ENCODE results near the gene LY86. TPM values are rescaled to one million over a fixed set of nuclear protein-coding genes. Genes with fewer than 3 reads are reported as not detected.

LY86 gene
- total RNA-seq, 3 donors from 2014 or later (not counting 1 experiment from before 2014, with no cell fraction given) = 2.0 to 5.1 (median 2.2) TPM

- Mint-ChIP-seq H3K27ac (no peak overlapping the region), H3K4me1 (peaks cover 13 to 19% of the 10 kb centered on the region in 2 donors), H3K4me3 (no peak overlapping the region), H3K9me3 (no peaks in the 10 kb centered on the region), H3K27me3 (ENCODE audit: low read depth in 2 of 2) (peaks cover 56 to 94% of the 10 kb centered on the region in 2 donors), H3K36me3 (no peaks in the 10 kb centered on the region)
- WGBS (ENCODE audit: insufficient coverage) = 70% methylated on average over 11 of the region's 11 CpGs
- H3K4me1 ChIP-seq (ENCODE audit: control insufficient read depth, insufficient read depth, low read length) = peaks cover 17% of the 10 kb centered on the region
- H3K4me3 ChIP-seq (ENCODE audit: low read length) = no peak overlapping the region
- peaks cover 25% of the 10 kb centered on the region for H3K27me3 ChIP-seq (ENCODE audit: control insufficient read depth, insufficient read depth, low read length)
- no peaks in the 10 kb centered on the region for H3K9me3 ChIP-seq (ENCODE audit: control insufficient read depth, insufficient read depth, low read length)
- intact Hi-C loops (cut with micrococcal nuclease) = no loop called here
- ATAC-seq = no peak
- H3K27ac ChIP-seq (ENCODE audit: low read length) = no peak overlapping the region
- H3K36me3 ChIP-seq (ENCODE audit: control insufficient read depth, insufficient read depth, low read length) = no peaks in the 10 kb centered on the region
- TF ChIP-seq CTCF (IDR thresholded peaks at IDR 0.05) = no peak
- DNase-seq = peak in 1 of 2 donors; percentile 14
Observed at GRCh38 chr6:6543181-6543879, 45.2 kb upstream of the LY86 start.

GRCh38 chr6:6545616-6546317, 42.8 kb upstream of the LY86 start:
- Histone ChIP-seq H3K27ac (ENCODE audit: low read length) (no peak overlapping the region), H3K4me3 (ENCODE audit: low read length) (no peak overlapping the region), H3K4me1 (ENCODE audit: control insufficient read depth, insufficient read depth, low read length) (peaks cover 17% of the 10 kb centered on the region), H3K27me3 (ENCODE audit: control insufficient read depth, insufficient read depth, low read length) (peaks cover 25% of the 10 kb centered on the region), H3K36me3 (ENCODE audit: control insufficient read depth, insufficient read depth, low read length) (no peaks in the 10 kb centered on the region), H3K9me3 (ENCODE audit: control insufficient read depth, insufficient read depth, low read length) (no peaks in the 10 kb centered on the region)
- DNase-seq (no peak), ATAC-seq (no peak)
- TF ChIP-seq CTCF (IDR thresholded peaks at IDR 0.05) = no peak
- 43% methylated on average over 26 of the region's 27 CpGs for WGBS (ENCODE audit: insufficient coverage)
- peaks cover 47 to 82% of the 10 kb centered on the region in 2 donors for H3K27me3 Mint-ChIP-seq (ENCODE audit: low read depth in 2 of 2)
- no peak overlapping the region for H3K4me3 Mint-ChIP-seq
- no peaks in the 10 kb centered on the region for H3K36me3 Mint-ChIP-seq
- peaks cover 13 to 19% of the 10 kb centered on the region in 2 donors for H3K4me1 Mint-ChIP-seq
- intact Hi-C loops (cut with micrococcal nuclease) = loop anchor here (2.0 kb wide), 1 partner anchor 1075 kb away; no protein-coding TSS in a partner anchor
- H3K27ac Mint-ChIP-seq = no peak overlapping the region
- no peaks in the 10 kb centered on the region for H3K9me3 Mint-ChIP-seq

- H3K27ac ChIP-seq (ENCODE audit: low read length) = no peak overlapping the region
- Mint-ChIP-seq H3K4me1 (peaks cover 13 to 19% of the 10 kb centered on the region in 2 donors), H3K27ac (no peak overlapping the region), H3K27me3 (ENCODE audit: low read depth in 2 of 2) (peaks cover 41 to 76% of the 10 kb centered on the region in 2 donors), H3K36me3 (no peaks in the 10 kb centered on the region), H3K9me3 (no peaks in the 10 kb centered on the region), H3K4me3 (peak overlapping the region; percentile 70)
- intact Hi-C loops (cut with micrococcal nuclease) = loop anchor here (1.0 to 2.0 kb wide), 3 partner anchors 489 to 1403 kb away; no protein-coding TSS in a partner anchor
- no peaks in the 10 kb centered on the region for H3K9me3 ChIP-seq (ENCODE audit: control insufficient read depth, insufficient read depth, low read length)
- H3K27me3 ChIP-seq (ENCODE audit: control insufficient read depth, insufficient read depth, low read length) = peaks cover 25% of the 10 kb centered on the region
- no peaks in the 10 kb centered on the region for H3K36me3 ChIP-seq (ENCODE audit: control insufficient read depth, insufficient read depth, low read length)
- ATAC-seq = peak; percentile 48 to 62 (median 49)
- TF ChIP-seq CTCF (IDR thresholded peaks at IDR 0.05) = no peak
- 1% methylated on average over 64 of the region's 64 CpGs for WGBS (ENCODE audit: insufficient coverage)
- DNase-seq = peak; percentile 19 to 41
- H3K4me3 ChIP-seq (ENCODE audit: low read length) = peak overlapping the region; percentile 19
- peaks cover 17% of the 10 kb centered on the region for H3K4me1 ChIP-seq (ENCODE audit: control insufficient read depth, insufficient read depth, low read length)
Observed at GRCh38 chr6:6546318-6547109, 42.0 kb upstream of the LY86 start.

All from natural killer cell (primary cell).